B cell (primary cell): ENCODE results near the gene COMMD4. TPM values are rescaled to one million over a fixed set of nuclear protein-coding genes. Genes with fewer than 3 reads are reported as not detected.

Experiments used
- ATAC-seq: fragments of 200-7000 bp; cut with Tn5 transposase; one replicate; pipeline ENCODE4 v1.10.0; 2021; ENCODE audit warnings: low read depth, mild to moderate bottlenecking, moderate number of reproducible peaks, moderate library complexity
- CTCF ChIA-PET: fragments of 350-600 bp; sonication (Branson Sonifier 250); formaldehyde crosslinking; loops from one replicate; lab custom pipeline; 2021; ENCODE audit warnings: antibody characterized with exemption, inconsistent platforms; lab: Charles Lee
- POLR2A ChIA-PET: fragments of 350-600 bp; sonication (Branson Sonifier 250); formaldehyde crosslinking; loops from one replicate; lab custom pipeline; 2021; ENCODE audit warnings: antibody characterized with exemption; lab: Charles Lee
- DNase-seq: peaks from one replicate; pipeline ENCODE4 v3.0.0; 2013
- H2AFZ ChIP-seq: 2 replicates; pipeline ENCODE4 v1.6.1; 2012; ENCODE audit warnings: mild to moderate bottlenecking, low read depth, low read length; ENCODE audit not compliant: insufficient read depth, poor library complexity, severe bottlenecking
- H3K27ac ChIP-seq, 2 donors: 1 replicate in 1 of 2; 2 replicates in 1 of 2; pipeline ENCODE4 v1.5.1; 2012 to 2013; ENCODE audit warnings: low read length in 2 of 2, mild to moderate bottlenecking in 2 of 2, moderate library complexity in 1 of 2
- H3K27me3 ChIP-seq, 4 experiments: fragments of 200-600 bp in 1 of 4; sonication (generic) in 1 of 4; replicated peaks in 1 of 4; 1 replicate in 2 of 4; 2 replicates in 2 of 4; pipeline versions ENCODE4 v1.6.1 to v1.7.0; 2013 to 2016; ENCODE audit warnings: low read length in 3 of 4, mild to moderate bottlenecking in 2 of 4, mixed read lengths in 1 of 4, moderate library complexity in 1 of 4; ENCODE audit not compliant: insufficient read depth in 4 of 4, control insufficient read depth in 3 of 4; ENCODE audit errors: control extremely low read depth in 1 of 4
- H3K36me3 ChIP-seq, 2 experiments: replicated peaks in 1 of 2; 1 replicate in 1 of 2; 2 replicates in 1 of 2; pipeline versions ENCODE4 v1.6.1 to v1.7.1; 2013; ENCODE audit warnings: low read length in 1 of 2; ENCODE audit not compliant: insufficient read depth in 2 of 2, control insufficient read depth in 1 of 2; ENCODE audit errors: control extremely low read depth in 1 of 2, extremely low read depth in 1 of 2
- H3K4me1 ChIP-seq, 2 donors: fragments of 200-600 bp in 1 of 2; sonication (generic) in 1 of 2; 1 replicate in 1 of 2; 2 replicates in 1 of 2; pipeline versions ENCODE4 v1.5.1 to v1.6.1; 2013 to 2017; ENCODE audit warnings: low read length in 2 of 2; ENCODE audit not compliant: control insufficient read depth in 2 of 2, insufficient read depth in 2 of 2
- H3K4me2 ChIP-seq: replicated peaks from 2 replicates; pipeline ENCODE3; 2012; ENCODE audit warnings: mild to moderate bottlenecking, low read depth, low read length; ENCODE audit not compliant: poor library complexity, severe bottlenecking
- H3K4me3 ChIP-seq, 5 experiments: fragments of 200-600 bp in 1 of 5; sonication (generic) in 1 of 5; 1 replicate in 3 of 5; 2 replicates in 2 of 5; pipeline versions ENCODE4 v1.5.1 to v1.7.0; 2011 to 2016; ENCODE audit warnings: low read length in 4 of 5, mild to moderate bottlenecking in 4 of 5, low read depth in 2 of 5, control low read depth in 1 of 5, moderate library complexity in 1 of 5; ENCODE audit not compliant: insufficient read depth in 1 of 5; ENCODE audit errors: control extremely low read depth in 1 of 5, extremely low read depth in 1 of 5
- H3K79me2 ChIP-seq: fragments of 200-600 bp; sonication (generic); one replicate; pipeline ENCODE4 v1.6.0; 2016; ENCODE audit warnings: low read length; ENCODE audit not compliant: control insufficient read depth, insufficient read depth
- H3K9ac ChIP-seq: fragments of 200-600 bp; sonication (generic); 2 replicates; pipeline ENCODE4 v1.6.1; 2017; ENCODE audit warnings: mild to moderate bottlenecking, low read length, moderate library complexity
- H3K9me3 ChIP-seq, 3 donors: one replicate each; pipeline versions ENCODE4 v1.6.1 to v1.7.1; 2013; ENCODE audit warnings: low read length in 2 of 3; ENCODE audit not compliant: control insufficient read depth in 2 of 3, insufficient read depth in 1 of 3; ENCODE audit errors: control extremely low read depth in 1 of 3
- H4K20me1 ChIP-seq: 2 replicates; pipeline ENCODE4 v1.6.0; 2012; ENCODE audit warnings: mild to moderate bottlenecking, low read length; ENCODE audit not compliant: insufficient read depth, control insufficient read depth, poor library complexity, severe bottlenecking
- H3K27ac Mint-ChIP-seq: one replicate; pipeline ENCODE4 v1.8.0; 2021; ENCODE audit warnings: mixed read lengths
- H3K27me3 Mint-ChIP-seq: one replicate; pipeline ENCODE4 v1.8.0; 2021; ENCODE audit warnings: mixed read lengths
- H3K4me1 Mint-ChIP-seq: one replicate; pipeline ENCODE4 v1.8.0; 2021; ENCODE audit warnings: mixed read lengths
- H3K4me3 Mint-ChIP-seq: one replicate; pipeline ENCODE4 v1.8.0; 2021; ENCODE audit warnings: mixed read lengths
- H3K9me3 Mint-ChIP-seq: one replicate; pipeline ENCODE4 v1.8.0; 2022; ENCODE audit warnings: mixed read lengths; ENCODE audit not compliant: insufficient read depth
- CTCF ChIP-seq: fragments of 200-600 bp; IDR thresholded peaks from one replicate; pipeline ENCODE4 v1.8.0; 2022; ENCODE audit warnings: antibody characterized with exemption, mild to moderate bottlenecking
- EZH2 ChIP-seq: IDR thresholded peaks from 2 replicates; pipeline ENCODE4 v1.6.1; 2012; ENCODE audit warnings: borderline replicate concordance, low read depth, mild to moderate bottlenecking, moderate library complexity, low read length; ENCODE audit not compliant: insufficient read depth, poor library complexity, severe bottlenecking
- WGBS: methylation state at CpG from one replicate; pipeline ENCODE4 v1.1.5; 2013; ENCODE audit warnings: missing lambda C conversion rate; ENCODE audit not compliant: insufficient coverage; 5-methylcytosine and 5-hydroxymethylcytosine counted together
- intact Hi-C: fragments of 100-400 bp; cut with micrococcal nuclease; formaldehyde crosslinking; loops from one replicate; pipeline ENCODE4 v1.10.0; 2022
- polyA plus RNA-seq: library from polyadenylated mRNA; depleted of rRNA; stranded (reverse); fragments of >200 nt; gene quantifications from 2 replicates; pipeline ENCODE4 v1.2.3, GENCODE V29; 2012
- total RNA-seq, 2 donors: library from RNA; stranded (reverse); fragments of 120-200 nt in 1 of 2; gene quantifications; 1 replicate in 1 of 2; 2 replicates in 1 of 2; pipeline versions ENCODE4 v1.2.3 to v1.2.4, GENCODE V29; 2013 to 2022

Gene COMMD4
- total and polyA plus RNA-seq, 2 donors (not counting 1 experiment from before 2014, with no cell fraction given), result 57.9 to 63.5 TPM

- ChIA-PET CTCF (no interaction called here), POLR2A (no interaction called here)
- no peaks in the 10 kb centered on the region for H3K9me3 Mint-ChIP-seq
- H3K36me3 ChIP-seq, result peaks cover 0 to 46% of the 10 kb centered on the region in 2 experiments
- TF ChIP-seq CTCF (no peak), EZH2 (no peak)
- H3K27ac ChIP-seq, result no peak overlapping the region
- intact Hi-C loops, result no loop called here
- no peak overlapping the region for H3K4me3 Mint-ChIP-seq
- H4K20me1 ChIP-seq, result no peaks in the 10 kb centered on the region
- no peaks in the 10 kb centered on the region for H3K27me3 ChIP-seq
- no peak overlapping the region for H3K4me3 ChIP-seq
- no peaks in the 10 kb centered on the region for H3K27me3 Mint-ChIP-seq
- DNase-seq (no peak), ATAC-seq (no peak)
- 97% methylated on average over 5 of the region's 7 CpGs for WGBS
- no peak overlapping the region for H3K4me2 ChIP-seq
- peaks cover 0 to 5% (median 0%) of the 10 kb centered on the region in 3 donors for H3K9me3 ChIP-seq
- no peaks in the 10 kb centered on the region for H3K79me2 ChIP-seq
- no peak overlapping the region for H2AFZ ChIP-seq
- H3K27ac Mint-ChIP-seq, result no peak overlapping the region
- H3K4me1 Mint-ChIP-seq, result no peaks in the 10 kb centered on the region
- H3K4me1 ChIP-seq, result no peaks in the 10 kb centered on the region
- no peak overlapping the region for H3K9ac ChIP-seq
These were observed 25.0 kb downstream of the COMMD4 start for GRCh38 chr15:75360856-75361255.

GRCh38 chr15:75361361-75361988 lies 25.6 kb downstream of the COMMD4 start:
- Histone ChIP-seq H3K27ac (no peak overlapping the region), H3K9me3 (no peaks in the 10 kb centered on the region), H3K4me2 (no peak overlapping the region), H4K20me1 (no peaks in the 10 kb centered on the region), H3K36me3 (peaks cover 0 to 49% of the 10 kb centered on the region in 2 experiments), H2AFZ (no peak overlapping the region), H3K4me3 (no peak overlapping the region), H3K79me2 (no peaks in the 10 kb centered on the region), H3K9ac (no peak overlapping the region), H3K27me3 (no peaks in the 10 kb centered on the region), H3K4me1 (no peaks in the 10 kb centered on the region)
- TF ChIP-seq EZH2, result no peak
- TF ChIP-seq CTCF, result no peak
- ChIA-PET POLR2A (no interaction called here), CTCF (no interaction called here)
- Mint-ChIP-seq H3K4me3 (no peak overlapping the region), H3K9me3 (no peaks in the 10 kb centered on the region), H3K4me1 (no peaks in the 10 kb centered on the region), H3K27ac (no peak overlapping the region), H3K27me3 (no peaks in the 10 kb centered on the region)
- WGBS, result 97% methylated on average over 10 of the region's 10 CpGs
- intact Hi-C loops, result no loop called here
- ATAC-seq, result no peak
- no peak for DNase-seq
